HG03175 (cell line): ENCODE results near the gene PARD3B.

Experiments
- ATAC-seq: cut with Tn5 transposase; IDR thresholded peaks from one replicate; pipeline ENCODE4 v1.9.1; 2021; ENCODE audit warnings: mild to moderate bottlenecking, moderate library complexity; ENCODE audit not compliant: unreplicated experiment

The PARD3B gene

GRCh38 chr2:205566606-205567168 is 1021.4 kb downstream of the PARD3B start:
- ATAC-seq: no peak

- no peak for ATAC-seq
Observed at GRCh38 chr2:205568620-205569019, 1023.3 kb downstream of the PARD3B start.

- ATAC-seq: no peak
Observed at GRCh38 chr2:205570648-205571047, 1025.4 kb downstream of the PARD3B start.

GRCh38 chr2:205571360-205571959 is 1026.2 kb downstream of the PARD3B start:
- no peak for ATAC-seq

GRCh38 chr2:205574001-205574400 is 1028.7 kb downstream of the PARD3B start:
- no peak for ATAC-seq

- no peak for ATAC-seq
Observed at GRCh38 chr2:205579335-205579734, 1034.1 kb downstream of the PARD3B start.

DNA sequence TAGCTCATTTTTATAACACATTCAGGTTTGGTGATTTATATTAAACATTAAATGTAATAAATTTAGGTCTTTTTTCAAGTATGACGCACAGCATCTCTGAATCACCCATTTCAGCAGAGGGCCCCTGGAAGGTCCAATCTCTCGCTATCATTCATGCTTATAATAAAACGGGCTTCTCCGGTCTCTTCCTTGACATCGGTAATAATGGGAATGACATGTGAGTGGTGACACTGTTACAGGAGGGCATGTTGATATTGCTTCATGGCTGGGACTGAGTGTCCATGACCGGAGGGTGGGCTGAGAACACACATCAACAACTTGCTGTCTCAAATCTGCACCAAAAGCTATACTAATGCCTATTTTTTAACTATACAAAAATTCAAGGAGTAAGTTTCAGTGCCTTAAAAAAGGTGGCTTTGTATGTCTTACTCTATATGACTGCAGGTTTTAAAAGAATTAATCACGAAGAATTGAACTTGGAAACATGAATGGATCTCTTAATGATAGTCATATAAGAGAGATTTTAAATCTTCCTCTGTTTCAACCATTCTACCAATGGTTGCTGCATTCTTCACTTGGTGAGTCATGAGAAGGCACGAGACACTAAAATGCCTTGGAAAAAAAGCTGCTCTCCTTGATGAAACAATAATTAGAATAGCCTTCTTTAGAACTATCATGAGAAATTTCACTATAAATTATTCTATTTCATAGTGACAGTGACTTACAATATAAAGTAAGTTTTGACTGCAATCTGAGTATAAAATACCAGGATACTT is 1035.1 kb downstream of the PARD3B start:
- no peak for ATAC-seq

- no peak for ATAC-seq
Observed at GRCh38 chr2:205582366-205582765, 1037.1 kb downstream of the PARD3B start.

- ATAC-seq: no peak
Observed at GRCh38 chr2:205585449-205586383, 1040.4 kb downstream of the PARD3B start.

GRCh38 chr2:205586626-205587025 is 1041.4 kb downstream of the PARD3B start:
- no peak for ATAC-seq

DNA sequence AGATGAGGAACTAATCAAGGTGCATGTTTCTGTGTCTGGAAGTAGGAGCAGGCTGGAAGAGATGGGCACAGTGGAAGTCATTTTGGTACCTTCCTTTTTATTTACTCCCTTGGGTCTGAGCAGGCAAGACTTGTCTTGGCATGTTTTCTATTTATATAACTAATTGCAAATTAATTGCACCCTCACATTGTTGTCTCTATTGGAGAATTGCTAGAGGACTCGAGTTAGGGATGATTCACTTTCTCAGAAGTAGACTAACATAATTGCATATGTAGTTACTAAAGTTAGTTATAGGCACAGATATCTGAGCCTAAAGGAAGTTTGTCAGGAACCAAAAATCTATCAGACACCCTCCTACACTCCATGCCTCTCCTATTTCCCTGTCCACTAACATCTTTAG is 1044.2 kb downstream of the PARD3B start:
- ATAC-seq: no peak

- ATAC-seq: no peak
Observed at GRCh38 chr2:205590759-205591158, 1045.5 kb downstream of the PARD3B start.

DNA sequence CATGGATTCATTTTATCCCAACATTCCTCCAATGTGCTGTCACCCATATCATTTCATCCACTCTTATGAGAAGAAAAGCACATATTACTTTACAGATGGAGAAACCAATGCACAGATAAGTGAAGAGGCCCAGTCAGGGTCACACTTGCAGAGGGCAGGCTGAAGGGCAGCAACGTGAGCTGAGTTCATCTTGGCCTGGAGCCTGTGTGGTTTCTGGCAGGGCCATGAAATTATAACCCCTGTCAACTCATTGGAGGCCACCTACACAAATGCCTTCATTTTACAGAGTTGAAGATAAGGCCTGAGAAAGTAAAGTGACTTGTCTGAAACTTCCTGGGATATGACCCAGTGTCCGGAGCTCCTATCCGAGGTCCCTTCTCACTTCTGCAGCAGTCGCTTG is 1048.6 kb downstream of the PARD3B start:
- ATAC-seq: no peak

DNA sequence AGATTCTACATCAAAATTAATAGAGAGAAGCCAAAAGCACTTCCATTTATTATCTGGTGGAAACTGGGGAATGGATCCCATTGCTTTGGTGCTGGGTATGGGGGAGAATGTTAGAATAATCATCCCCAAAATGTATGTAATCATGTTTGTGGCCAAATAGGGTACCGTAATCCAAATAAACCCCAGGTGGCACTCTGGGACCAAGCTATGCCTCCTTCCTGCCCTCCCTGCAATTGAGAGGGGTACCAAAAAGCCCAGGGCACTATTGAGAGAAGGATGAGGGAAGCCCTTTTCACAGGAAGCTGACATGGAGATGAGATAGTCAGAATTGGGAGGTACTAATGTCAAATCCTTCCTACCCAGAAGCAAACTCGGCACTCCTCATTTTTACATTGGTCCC is 1051.3 kb downstream of the PARD3B start:
- no peak for ATAC-seq

DNA sequence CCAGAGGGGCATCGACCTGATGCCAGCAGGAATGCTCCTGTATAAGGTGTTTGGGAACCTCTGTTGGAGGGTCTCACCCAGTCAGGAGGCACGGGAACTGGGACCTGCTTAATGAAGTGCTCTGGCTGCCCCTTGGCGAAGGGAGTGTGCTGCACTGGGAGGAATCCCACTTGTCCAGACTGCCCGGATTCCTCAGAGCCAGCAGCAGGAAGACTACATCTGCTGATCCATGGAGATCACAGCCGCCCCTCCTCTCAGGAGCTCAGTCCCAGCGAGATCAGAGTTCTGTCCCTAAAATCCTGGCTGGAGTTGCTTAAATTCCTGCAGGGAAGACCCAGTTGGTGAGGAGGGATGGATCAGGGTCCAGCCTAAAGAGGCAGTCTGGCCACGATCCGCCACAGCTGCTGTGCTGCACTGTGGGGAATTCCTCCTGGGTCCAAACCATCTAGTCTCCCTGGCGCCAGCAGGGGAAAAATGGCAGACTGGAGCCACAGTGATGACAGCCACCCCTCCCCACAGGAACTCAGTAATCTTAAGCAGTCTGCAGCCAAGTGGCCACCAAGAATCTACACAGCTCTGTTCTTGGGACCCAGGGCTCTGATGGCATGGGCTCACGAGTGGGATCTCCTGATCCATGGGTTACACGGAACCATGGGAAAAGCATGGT is 1060.5 kb downstream of the PARD3B start:
- no peak for ATAC-seq

- ATAC-seq: no peak
Observed at GRCh38 chr2:205607146-205607545, 1061.9 kb downstream of the PARD3B start.

- ATAC-seq: no peak
Observed at GRCh38 chr2:205609113-205609512, 1063.8 kb downstream of the PARD3B start.

GRCh38 chr2:205610437-205610836 is 1065.2 kb downstream of the PARD3B start:
- ATAC-seq: no peak

GRCh38 chr2:205612636-205613035 is 1067.4 kb downstream of the PARD3B start:
- no peak for ATAC-seq

GRCh38 chr2:205613970-205614559 is 1068.8 kb downstream of the PARD3B start:
- ATAC-seq: no peak
